DMS153 treated with DMSO at 0.1 percent for 48 hours (cell line): ENCODE results near the gene SLC6A4.
"Not testable (repeated sequence)": the region's sequence is repeated elsewhere in the genome, so short reads cannot be mapped to it uniquely, and the experiment has no call there.

ENCODE experiments used
- DNase-seq: peaks from one replicate; lab custom pipeline; 2025; ENCODE audit not compliant: unreplicated experiment; lab: John Stamatoyannopoulos, UW

SLC6A4 gene

GRCh38 chr17:30176855-30177254 is 58.6 kb downstream of the SLC6A4 start:
- no peak for DNase-seq

- DNase-seq, result no peak
Observed at GRCh38 chr17:30174556-30174955, 60.9 kb downstream of the SLC6A4 start.

- no peak for DNase-seq
Observed at GRCh38 chr17:30173649-30174048, 61.8 kb downstream of the SLC6A4 start.

GRCh38 chr17:30172560-30172959 is 62.9 kb downstream of the SLC6A4 start:
- DNase-seq, result no peak

GRCh38 chr17:30170415-30170987 is 65.0 kb downstream of the SLC6A4 start:
- DNase-seq, result peak; percentile 16

- DNase-seq, result no peak
Observed at GRCh38 chr17:30165960-30166359, 69.5 kb downstream of the SLC6A4 start.

- DNase-seq, result no peak
Observed at GRCh38 chr17:30165147-30165546, 70.3 kb downstream of the SLC6A4 start.

- DNase-seq, result no peak
Observed at GRCh38 chr17:30164531-30164930, 71.0 kb downstream of the SLC6A4 start.

- no peak for DNase-seq
Observed at GRCh38 chr17:30161601-30162000, 73.9 kb downstream of the SLC6A4 start.

GRCh38 chr17:30160419-30161172 is 74.9 kb downstream of the SLC6A4 start:
- DNase-seq, result no peak

GRCh38 chr17:30158896-30159625 is 76.4 kb downstream of the SLC6A4 start:
- DNase-seq, result no peak

GRCh38 chr17:30155389-30155788 is 80.1 kb downstream of the SLC6A4 start:
- DNase-seq, result no peak

GRCh38 chr17:30153463-30153862 is 82.0 kb downstream of the SLC6A4 start:
- DNase-seq, result no peak

- no peak for DNase-seq
Observed at GRCh38 chr17:30151471-30151870, 84.0 kb downstream of the SLC6A4 start.

GRCh38 chr17:30148376-30148775 is 87.1 kb downstream of the SLC6A4 start:
- DNase-seq, result no peak

- DNase-seq, result not testable (repeated sequence)
Observed at GRCh38 chr17:30147860-30148259, 87.6 kb downstream of the SLC6A4 start.
